ENCODE data around the gene ARHGEF40.

ARHGEF40 gene

GRCh38 chr14:21070083-21070609, at the start of gene ARHGEF40:
ARHGEF40 (plus strand) TSS chr14:21070304; CDS start chr14:21070397, 93 bp downstream.
- DNase-seq (no peak), ATAC-seq (no peak)

DNA sequence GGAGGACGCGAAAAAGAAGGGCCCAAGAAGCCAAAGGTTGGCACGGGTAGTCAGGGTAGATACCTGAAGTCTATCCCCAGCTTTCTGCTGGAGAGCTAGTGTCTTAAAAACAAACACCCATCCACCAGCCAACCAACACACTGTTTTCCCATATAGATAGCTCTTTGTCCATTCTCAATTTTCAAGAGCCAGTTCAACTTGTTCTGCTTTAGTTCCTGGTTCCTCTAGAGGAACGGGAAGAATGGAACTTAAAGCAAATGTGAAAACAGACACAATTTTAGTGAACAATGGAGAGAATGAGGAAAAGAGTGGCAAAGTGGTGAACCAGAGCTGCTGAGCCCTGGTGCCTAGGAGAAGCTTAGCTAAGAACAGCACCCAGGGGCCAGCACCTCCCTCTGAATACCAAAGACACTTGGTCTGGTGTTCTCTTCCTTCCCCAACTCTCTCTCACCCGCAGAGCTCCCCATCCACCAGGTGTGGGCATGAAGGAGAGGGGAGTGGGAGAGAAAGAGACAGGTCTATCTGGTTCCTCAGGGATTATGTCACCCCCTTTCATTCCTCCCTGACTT, 49.0 kb upstream of the ARHGEF40 start:
- no peak for DNase-seq
- ATAC-seq: no peak

GRCh38 chr14:21022686-21023085, 47.4 kb upstream of the ARHGEF40 start:
- DNase-seq: no peak
- no peak for ATAC-seq

DNA sequence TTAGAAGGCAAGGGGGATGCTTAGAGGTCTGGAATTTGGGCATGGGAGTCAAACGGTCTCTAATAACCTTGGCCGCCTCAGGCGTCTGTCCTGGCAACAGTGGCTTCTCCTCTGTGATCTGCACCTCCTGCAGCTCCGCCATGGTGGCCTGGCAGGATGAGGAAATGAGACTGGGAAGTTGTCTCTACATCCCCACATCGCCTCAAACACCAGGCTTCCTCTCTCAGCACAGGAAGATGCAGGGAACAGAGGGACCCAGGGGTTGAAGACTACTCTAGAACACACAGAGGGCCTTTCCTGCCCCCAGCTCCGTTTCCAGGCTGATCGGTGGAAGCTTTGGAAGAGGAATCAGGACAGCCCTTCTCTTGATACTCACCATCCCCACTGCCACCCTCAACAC, 46.9 kb upstream of the ARHGEF40 start:
- DNase-seq (no peak), ATAC-seq (no peak)

DNA sequence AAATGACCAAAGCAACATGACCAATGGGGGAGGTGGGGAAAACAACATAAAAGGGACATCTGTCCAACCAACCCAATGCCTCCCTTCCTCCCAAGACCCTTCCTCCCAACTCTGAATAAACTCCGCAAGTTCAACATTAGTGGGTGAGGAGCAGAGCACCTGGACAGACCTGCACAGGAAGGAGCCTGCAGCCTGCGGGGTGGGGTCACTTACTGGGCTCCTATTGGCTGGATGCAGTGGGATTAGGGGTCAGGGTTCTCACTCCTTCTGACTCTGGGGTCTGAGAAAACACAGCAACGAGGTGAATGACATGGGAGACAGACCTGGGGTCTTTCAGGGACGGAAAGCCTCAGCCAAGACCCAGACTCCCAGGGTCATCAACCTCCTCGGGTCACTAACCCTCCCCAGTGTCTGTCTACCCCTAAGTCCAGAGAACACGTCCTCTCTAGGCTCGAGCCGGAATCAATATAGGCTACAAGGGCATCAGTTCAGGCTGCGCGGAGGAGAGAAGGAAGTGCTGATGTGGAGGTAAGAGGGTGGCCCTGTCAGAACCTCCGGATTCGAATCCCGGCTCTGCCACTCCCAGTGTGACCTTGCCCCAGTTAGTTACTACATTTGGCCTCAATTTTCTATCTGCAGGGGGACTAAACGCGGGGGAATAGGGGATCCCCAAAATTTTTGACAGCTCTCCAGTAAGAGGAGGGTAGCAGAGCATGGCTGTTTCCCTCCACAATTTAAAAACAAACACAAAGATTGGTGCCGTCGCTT, 46.1 kb upstream of the ARHGEF40 start:
- ATAC-seq (no peak), DNase-seq (peak; percentile 16)

DNA sequence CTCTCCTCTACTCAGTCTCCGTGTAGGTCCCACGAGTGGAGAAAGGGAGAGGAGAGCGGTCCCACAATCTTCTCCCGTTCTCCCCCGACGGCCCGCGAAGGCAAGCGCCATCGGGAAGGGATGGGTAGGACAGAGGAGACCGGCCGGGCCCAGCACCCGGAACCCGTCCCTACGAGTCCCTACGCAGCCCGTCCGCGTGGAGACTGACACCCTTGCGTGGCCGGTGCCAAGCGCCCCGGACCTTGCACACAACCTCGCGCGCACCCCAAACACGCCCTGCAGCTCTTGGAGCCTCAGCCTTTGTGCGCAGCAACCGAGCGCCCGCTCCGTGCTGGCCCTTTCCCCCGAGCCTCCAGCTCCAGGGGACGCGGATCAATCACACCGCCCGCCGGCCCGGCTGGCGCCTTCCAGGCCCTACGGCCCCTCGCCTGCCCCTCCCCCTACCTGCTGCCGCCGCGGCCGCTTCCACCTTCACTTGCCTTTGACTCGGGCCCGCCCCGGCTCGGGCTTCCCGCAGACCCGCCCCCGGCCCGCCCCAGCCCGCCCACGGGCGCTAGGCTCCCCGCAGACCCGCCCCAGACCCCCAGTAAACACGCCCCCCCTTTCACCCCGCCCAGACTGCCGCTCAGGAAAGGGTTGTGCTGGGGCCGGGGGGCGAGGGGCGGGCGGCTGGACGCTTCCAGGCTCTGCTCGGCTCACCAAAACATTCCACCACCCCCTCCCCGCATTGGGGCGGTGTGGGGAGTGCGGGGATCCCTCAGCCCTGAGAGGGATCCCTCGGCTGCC, 45.3 kb upstream of the ARHGEF40 start, which contains the start of gene NDRG2:
Gene NDRG2 (minus strand): TSS at position 477 of the 786 bp plus-strand sequence. CDS start 1,746 bp downstream, outside the sequence.
- peak; percentile 62 for ATAC-seq
- peak; percentile 70 for DNase-seq

GRCh38 chr14:21025371-21026273, 44.5 kb upstream of the ARHGEF40 start:
- DNase-seq (no peak), ATAC-seq (no peak)

DNA sequence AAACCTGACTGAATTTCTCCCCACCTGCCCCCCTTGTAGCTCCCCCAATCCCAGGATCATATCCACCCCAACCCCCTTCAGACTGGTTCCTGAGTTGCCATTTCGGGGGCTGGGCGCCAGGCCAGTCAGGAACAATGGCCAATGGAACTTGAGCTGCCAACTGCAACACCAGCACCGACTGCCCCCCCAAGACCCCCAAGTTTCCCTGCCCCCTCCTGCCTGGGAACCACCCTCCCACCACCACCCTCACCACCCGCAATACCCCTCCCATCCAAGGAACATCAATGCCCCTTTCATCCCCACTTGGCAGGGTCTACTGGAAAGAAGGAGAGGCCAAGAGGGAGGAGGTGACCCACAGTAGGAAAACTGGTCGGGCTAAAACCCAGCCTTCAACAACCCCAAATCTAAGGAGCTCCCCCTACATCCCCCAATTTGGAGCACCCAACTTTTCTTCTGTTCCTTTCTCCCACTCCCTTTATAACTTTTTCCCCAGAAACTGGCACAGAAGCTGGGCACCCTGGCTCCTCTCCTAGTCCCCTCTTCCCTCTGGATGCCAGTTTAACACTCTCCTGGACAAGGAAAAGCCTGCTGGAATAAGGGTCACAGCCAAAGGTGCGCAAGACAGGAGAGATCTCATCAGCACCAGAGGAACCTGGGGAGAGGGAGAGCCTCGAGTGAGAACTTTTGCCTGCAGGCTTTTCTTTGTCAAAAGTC, 43.7 kb upstream of the ARHGEF40 start:
- ATAC-seq: no peak
- DNase-seq: no peak

DNA sequence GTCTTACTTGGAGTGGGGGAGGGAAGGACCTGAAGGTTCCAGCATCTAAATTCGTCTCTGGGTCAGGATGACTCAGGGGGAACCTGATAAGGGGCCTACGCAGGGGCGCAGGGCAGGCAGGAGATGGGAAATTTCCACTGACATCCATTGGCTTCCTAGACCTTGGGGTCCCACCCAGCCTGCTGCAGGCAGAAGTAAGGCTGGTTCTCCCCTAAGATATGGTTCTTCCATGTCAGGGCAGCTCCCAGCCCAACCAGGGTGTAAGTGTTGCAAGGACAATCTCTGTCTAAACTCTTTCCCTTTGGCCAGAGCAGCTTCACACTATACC, 43.2 kb upstream of the ARHGEF40 start:
- DNase-seq (no peak), ATAC-seq (no peak)

- DNase-seq (no peak), ATAC-seq (no peak)
These were observed 40.2 kb upstream of the ARHGEF40 start, which contains the start of gene TPPP2 for GRCh38 chr14:21029917-21030316. TPPP2 (plus strand) TSS chr14:21030217; CDS start chr14:21030582, 365 bp downstream.

DNA sequence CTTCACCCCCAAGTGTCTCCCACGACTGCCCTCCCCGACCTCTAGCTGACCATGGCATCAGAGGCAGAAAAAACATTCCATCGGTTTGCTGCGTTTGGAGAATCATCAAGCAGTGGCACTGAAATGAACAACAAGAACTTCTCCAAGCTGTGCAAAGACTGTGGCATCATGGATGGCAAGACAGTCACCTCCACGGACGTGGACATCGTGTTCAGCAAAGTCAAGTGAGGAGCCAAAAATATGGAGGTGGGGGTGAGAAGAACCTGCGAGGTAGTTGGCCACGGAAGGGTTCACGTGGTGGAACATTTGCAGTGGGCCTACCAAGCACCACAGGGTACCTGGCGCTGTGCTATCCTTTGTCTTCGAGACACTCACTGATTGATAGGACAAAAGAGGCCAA, 39.6 kb upstream of the ARHGEF40 start:
- ATAC-seq: no peak
- no peak for DNase-seq

DNA sequence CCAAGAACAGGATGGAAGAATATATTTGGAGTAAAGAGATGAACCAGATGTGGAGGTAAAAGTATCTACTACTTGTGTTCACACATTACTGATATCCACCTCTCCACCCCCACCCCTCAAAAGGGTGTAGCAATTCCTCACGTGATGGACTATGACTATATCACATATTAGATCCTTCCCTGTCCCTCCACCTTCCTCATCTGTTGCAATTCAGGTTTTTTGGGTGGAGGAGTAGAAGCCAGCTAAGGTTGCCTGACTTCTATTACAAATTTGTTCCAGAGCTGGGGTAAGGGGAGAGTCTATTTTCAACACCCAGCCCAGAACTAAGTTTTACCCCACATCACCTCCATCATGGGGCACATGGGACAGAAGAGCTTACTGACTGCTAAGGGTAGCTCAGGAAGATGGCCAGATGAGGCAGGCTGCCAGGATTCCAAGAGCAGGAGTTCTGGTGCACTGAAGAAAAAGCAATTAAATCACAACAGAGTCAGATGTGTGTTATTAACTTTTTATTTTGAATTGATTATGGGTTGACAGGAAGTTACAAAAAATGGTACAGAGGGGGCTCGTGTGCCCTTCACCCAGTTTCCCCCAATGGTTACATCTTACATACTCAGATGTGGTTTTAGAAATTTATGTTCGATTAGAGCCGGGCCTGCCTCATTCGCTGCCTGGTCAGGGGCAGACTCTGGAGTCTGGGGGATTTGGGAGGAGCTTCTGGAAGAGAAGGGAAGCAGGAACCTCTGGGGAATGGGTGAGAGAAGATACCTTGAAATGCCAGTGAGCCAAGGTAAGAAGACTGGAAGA, 37.6 kb upstream of the ARHGEF40 start:
- DNase-seq (no peak), ATAC-seq (no peak)

DNA sequence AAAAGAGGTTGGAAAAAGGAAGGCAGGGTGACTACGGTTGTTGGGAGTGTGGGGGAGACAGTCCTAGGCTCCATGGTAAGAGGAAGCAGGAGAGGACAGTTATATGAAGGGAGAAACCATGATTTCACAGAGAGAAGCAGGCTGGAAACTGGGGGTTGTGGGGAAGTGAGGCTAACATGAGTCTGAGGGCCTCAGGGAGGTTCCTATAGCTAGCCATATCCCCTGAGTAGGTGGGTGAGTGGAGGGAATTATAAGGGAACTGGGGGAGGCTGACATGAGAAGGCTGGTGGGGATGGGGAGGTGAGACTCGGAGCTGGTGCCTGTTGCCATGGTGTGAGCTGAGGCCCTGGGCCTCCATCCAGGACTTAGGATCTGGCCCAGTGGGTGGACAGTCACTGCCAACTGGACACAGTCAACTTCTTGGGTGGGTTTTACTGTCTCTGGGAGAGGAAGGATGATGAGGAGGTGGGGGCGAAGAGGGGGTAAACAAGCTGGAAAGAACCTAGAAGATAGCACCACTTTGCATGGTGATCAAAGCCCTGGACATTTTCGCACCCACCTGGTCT, 36.9 kb upstream of the ARHGEF40 start:
- no peak for DNase-seq
- no peak for ATAC-seq

DNA sequence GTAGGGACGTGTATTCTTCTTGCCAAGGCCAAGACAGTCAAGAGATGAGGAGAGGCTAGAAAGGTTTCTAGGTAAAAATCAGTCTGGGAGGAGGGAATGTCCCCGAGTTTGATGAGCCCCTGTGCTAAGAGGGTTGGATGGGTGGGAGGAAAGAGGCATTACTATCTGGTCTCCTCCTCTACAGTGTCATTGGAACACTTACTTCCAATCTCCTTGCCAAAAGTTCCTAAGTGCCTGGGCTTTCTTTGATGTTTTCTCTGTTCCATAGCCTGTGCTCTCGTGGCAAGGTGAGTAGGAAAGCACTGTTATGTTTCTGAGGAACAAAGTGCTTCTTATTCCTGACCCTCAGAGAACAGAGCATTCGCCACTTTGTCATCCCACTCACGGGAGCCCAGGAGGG, 35.4 kb upstream of the ARHGEF40 start, which contains the start of gene RNASE13:
Gene RNASE13 (minus strand): TSS at position 101 of the 400 bp plus-strand sequence. CDS start 519 bp downstream, outside the sequence.
- ATAC-seq (no peak), DNase-seq (no peak)

DNA sequence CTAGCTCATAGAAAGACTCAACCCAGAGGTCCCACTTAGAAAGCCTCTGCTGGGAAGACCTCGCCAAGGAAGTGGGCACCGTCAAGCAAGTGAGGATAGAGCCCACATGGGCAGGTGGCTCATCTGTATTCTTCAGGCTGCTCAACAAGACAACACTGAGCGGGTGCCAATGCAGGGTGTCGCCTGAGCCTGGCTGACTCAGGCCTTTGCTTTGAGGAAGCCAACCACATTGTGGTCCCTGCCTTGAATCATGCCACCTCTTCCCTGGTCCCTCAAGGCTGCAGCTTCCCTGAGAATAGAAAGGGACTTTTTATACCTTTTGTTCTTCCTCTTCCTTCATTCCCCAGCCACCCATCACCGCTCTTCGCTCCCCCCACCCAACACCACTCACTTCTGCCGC, 33.4 kb upstream of the ARHGEF40 start:
- ATAC-seq: no peak

DNA sequence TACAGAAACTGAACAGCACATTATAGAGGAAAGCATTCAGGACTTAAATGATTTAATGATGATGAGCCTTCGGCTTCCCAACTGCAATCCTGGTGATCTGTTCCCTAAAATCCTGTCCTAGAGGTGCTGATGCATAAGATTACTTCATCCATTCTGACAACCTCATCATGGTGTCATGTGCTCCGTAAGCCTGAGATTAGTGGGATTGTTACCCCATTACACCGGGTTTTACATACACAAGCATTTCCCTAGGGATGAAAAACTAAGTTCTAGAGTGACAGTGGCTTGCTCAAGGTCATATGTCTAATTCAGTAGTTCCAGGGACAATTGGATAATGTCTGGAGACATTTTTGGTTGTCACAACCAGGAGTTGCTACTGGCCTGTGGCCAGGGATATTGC, 32.9 kb upstream of the ARHGEF40 start:
- ATAC-seq: no peak
- DNase-seq: no peak

More for the DNA sequence above, 33.4 kb upstream of the ARHGEF40 start:
- DNase-seq: no peak

DNA sequence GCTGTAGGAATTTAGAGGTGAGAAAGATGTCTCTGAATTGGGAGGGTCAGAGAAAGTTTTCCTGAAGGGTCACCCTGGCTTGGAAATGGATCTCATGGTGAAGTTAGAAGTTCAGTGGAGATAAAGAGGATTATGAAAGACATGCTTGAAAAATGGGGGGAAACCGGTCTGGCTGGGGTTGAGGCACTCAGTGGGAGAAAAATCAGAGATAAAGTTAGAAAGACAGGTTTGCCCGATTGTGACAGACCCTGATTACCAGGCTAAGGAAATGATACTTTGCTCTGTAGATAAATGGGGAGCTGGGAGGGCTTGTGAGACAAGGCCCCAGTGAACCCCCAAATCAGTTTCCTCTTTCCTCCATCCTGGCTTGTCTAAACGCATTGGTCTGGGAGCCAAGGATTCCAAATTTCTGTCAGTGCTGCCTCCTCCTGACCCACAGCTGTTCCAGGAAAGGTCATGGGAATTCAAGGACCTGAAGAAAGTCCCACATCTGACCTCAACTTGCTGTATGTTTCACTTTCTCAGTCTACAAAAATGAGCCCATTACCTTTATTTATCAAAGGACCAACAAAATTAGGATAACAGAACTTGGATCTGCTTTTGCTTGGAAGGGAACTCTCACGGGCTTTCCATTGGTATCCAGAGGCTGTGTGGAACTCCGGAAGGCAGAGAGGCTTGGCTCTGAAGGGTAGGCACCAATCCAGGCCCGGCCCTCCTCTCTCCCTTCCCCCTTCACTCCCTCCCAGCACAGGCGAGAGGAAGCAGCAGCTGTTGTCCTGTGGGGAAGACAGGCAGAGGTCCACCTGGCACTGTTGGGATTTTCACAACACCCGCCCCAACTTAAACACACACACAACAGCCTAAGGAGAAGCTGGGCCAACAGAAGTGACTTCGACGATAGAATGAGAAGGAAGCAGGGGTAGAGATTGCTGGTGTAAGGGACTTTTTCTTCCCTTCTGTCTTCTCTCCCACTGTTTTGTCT, 31.4 kb upstream of the ARHGEF40 start:
- DNase-seq: no peak
- ATAC-seq: no peak

DNA sequence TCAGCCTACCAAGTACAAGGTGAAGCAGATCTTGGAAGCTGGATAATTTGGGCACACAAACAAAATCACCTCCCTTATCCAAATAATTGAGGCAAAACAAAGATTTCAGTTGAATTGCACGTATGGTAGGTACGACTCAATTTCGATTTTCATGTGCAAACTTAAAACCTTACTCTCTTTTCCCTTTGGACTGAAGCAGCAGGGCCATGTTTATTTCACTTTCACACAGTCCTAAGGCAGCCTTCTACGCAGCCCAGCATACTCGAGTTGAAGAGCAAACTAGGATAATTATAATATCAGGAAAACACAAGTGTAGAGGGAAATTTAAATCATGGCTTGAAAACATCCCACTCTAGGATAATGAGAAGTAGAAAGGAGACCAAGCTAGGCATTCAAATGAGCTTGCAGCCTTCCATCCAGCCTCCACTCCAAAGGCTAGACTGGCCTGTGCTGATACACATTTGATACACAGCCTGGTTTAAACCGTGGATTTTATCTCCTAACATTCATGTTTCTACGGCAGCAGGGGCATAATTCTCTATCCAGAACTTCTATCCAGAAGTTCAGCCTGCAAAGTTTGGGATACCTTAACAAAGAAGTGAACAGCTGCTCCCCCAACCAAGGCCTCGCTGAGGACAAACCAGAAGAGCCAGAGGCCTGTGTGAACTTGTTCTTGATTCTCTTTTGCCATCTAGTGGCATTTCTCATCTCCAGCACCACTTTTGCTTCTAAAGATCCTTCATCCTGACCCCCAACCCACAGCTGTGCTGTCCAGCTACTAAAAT, 30.3 kb upstream of the ARHGEF40 start:
- ATAC-seq (peak; percentile 67), DNase-seq (no peak)

Measured in stimulated activated naive CD8-positive, alpha-beta T cell treated with anti-CD3 and anti-CD28 coated beads, Interleukin-15, Interleukin-2, amounts not matched to agents 100 U/mL and 50 U/mL, for 24 hours (primary cell).